Activated naive CD4-positive, alpha-beta T cell treated with anti-CD3 and anti-CD28 coated beads, Interleukin-2, amount 50 U/mL, for 16 hours (primary cell): ENCODE measurements around the gene DHX36.

Source experiments
- DNase-seq: peaks from one replicate; pipeline ENCODE4 v3.0.0-alpha.2; 2020

DHX36 gene

GRCh38 chr3:154323891-154324738, at the start of gene DHX36:
Gene DHX36 (minus strand): TSS chr3:154324487. CDS start chr3:154324416, 71 bp downstream.
- peak; percentile 89 for DNase-seq

GRCh38 chr3:154367221-154367620, 42.9 kb upstream of the DHX36 start:
- DNase-seq: no peak

- no peak for DNase-seq
Measured at GRCh38 chr3:154364849-154365248, 40.6 kb upstream of the DHX36 start.

- no peak for DNase-seq
Measured at GRCh38 chr3:154361099-154361498, 36.8 kb upstream of the DHX36 start.

GRCh38 chr3:154356009-154356408, 31.7 kb upstream of the DHX36 start:
- DNase-seq: no peak

GRCh38 chr3:154349223-154349622, 24.9 kb upstream of the DHX36 start:
- no peak for DNase-seq

- DNase-seq: no peak
Measured at GRCh38 chr3:154345422-154346122, 21.3 kb upstream of the DHX36 start.

- DNase-seq: no peak
Measured at GRCh38 chr3:154338570-154338969, 14.3 kb upstream of the DHX36 start.

GRCh38 chr3:154338008-154338407, 13.7 kb upstream of the DHX36 start:
- DNase-seq: no peak

GRCh38 chr3:154334973-154335420, 10.7 kb upstream of the DHX36 start:
- DNase-seq: no peak

- no peak for DNase-seq
Measured at GRCh38 chr3:154327871-154328270, 3.6 kb upstream of the DHX36 start.

- DNase-seq: no peak
Measured at GRCh38 chr3:154324919-154325318, 632 bp upstream of the DHX36 start.

GRCh38 chr3:154316974-154317767, 7.1 kb downstream of the DHX36 start:
- DNase-seq: no peak

- no peak for DNase-seq
Measured at GRCh38 chr3:154314152-154314551, 10.1 kb downstream of the DHX36 start.

GRCh38 chr3:154310840-154311239, 13.4 kb downstream of the DHX36 start:
- no peak for DNase-seq

- DNase-seq: no peak
Measured at GRCh38 chr3:154307363-154307762, 16.9 kb downstream of the DHX36 start.

- no peak for DNase-seq
Measured at GRCh38 chr3:154304936-154305335, 19.4 kb downstream of the DHX36 start.

GRCh38 chr3:154304116-154304786, 20.0 kb downstream of the DHX36 start:
- no peak for DNase-seq

- DNase-seq: no peak
Measured at GRCh38 chr3:154301561-154301960, 22.7 kb downstream of the DHX36 start.

- no peak for DNase-seq
Measured at GRCh38 chr3:154294016-154294415, 30.3 kb downstream of the DHX36 start.

GRCh38 chr3:154290187-154290586, 34.1 kb downstream of the DHX36 start:
- DNase-seq: no peak

- no peak for DNase-seq
Measured at GRCh38 chr3:154285221-154285620, 39.1 kb downstream of the DHX36 start.

GRCh38 chr3:154280161-154280560, 44.1 kb downstream of the DHX36 start:
- no peak for DNase-seq
